GM18520 (cell line): ENCODE results near the gene KRT80.

Experiments
- ATAC-seq: cut with Tn5 transposase; IDR thresholded peaks from one replicate; pipeline ENCODE4 v1.9.1; 2021; ENCODE audit not compliant: unreplicated experiment

Gene KRT80

DNA sequence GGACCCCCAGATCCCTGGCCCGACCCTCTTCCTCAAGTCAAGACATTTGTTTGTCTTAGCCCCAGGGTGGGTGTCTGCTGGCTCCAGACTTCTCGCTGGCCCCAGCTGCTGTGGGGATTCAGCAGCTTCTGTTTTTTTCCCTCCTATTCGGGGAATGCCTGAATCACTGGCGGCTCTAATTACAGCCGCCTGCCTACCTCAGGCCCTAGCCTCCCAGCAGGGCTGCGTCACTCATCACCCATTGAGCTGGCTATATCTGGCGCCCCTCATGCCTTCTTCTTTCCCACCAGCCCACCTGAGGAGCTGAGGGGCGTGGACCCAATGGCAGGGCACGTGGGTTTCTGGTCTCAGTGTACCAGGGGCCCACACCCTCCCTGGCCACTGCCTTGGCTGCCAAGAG, 10.1 kb downstream of the KRT80 start:
- ATAC-seq: no peak

DNA sequence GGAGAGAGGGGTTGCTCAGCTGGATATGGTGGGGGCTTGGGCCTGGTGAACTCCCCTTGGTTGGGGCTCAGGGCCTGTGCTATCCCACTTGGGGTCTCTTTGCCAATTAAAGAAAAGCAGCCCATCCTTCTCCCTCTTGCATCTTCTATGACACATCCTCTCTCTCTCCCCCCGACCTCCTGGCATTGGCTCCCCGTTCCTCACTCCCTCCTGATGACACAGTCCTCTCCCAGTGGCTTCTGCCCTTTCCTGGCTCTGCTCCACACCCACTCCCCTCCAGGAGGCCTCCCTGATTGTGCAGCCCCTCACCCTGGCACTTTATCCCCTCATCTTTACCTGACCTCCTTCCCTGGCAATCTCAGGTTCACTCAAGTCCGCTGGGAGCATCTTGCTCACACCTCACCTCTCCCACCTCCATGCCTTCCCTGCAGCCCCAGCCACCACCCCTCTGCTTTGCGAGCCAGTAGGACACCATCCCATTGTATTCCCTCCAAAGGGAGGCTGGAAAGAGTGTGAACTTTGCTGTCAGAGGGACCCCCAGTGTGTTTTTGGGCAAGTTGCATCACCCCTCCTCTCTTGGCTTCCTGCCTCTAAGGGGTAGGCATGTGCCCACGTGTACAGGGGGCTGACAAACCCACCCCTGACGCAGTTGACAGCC, 10.7 kb downstream of the KRT80 start:
- ATAC-seq: no peak

DNA sequence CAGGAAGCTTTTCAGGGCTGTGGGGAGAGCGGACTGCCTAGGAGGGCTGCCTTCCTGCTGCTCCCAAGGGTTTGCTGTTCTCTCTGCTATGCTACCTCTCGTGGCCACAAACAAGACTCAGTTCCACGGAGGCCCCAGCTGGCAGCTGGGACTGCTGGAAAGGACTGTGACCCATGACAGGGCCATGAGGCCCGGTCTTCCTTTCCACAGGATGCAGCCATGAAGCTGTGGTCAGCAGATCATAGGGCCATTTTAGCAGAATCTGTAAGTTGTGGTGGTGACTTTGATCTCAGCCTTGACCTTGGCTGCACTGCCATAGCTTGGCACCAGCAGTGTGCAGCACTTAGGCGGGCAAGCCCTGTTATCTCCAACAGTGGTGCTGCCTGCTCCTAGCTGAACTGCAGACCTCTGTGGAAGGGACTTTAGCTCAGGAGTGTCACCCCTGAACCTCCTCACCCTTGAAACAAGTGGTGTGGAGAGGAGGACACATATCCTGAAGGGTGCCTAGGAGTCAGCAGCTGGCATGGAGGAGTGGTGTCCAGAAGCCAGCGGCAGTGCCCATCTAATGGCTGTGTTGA, 12.3 kb downstream of the KRT80 start:
- no peak for ATAC-seq

DNA sequence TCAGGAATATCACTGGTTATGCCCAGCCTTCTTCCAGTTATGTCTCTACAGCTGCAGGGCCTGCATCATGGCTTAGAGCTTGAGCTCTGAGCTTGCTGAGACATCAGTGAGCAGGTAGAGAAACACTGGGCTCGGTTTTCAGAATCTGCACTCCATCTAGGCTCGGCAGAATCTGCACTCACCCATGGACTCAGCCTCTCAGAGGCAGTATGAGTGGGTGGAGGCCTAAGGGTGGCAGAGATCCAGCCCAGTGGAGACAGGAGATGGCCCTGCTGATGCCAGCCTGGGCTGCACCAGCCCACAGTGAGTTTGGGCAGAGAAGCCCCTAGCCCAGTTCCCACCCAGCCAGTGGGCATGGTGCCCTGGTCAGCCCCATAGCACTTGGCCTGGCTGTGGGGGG, 12.8 kb downstream of the KRT80 start:
- ATAC-seq: no peak

DNA sequence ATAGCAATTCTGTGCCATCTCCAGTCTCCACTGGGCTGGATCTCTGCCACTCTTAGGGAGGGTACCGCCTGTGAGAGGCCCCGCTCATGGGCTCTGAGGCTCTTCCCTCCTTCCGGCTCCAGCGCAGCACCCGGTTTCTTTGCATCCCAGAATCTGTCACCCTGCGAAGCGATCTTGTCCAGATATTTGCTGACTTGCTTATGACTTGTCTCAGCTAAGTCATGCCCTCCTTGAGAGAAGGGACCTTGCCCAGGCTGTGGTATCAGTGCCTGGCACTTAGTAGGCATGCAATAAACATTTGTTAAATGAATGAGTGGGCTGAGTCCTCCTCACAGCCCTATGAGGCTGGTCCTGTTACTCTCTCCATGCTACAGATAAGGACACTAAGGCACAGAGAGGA, 13.4 kb downstream of the KRT80 start:
- ATAC-seq: no peak

DNA sequence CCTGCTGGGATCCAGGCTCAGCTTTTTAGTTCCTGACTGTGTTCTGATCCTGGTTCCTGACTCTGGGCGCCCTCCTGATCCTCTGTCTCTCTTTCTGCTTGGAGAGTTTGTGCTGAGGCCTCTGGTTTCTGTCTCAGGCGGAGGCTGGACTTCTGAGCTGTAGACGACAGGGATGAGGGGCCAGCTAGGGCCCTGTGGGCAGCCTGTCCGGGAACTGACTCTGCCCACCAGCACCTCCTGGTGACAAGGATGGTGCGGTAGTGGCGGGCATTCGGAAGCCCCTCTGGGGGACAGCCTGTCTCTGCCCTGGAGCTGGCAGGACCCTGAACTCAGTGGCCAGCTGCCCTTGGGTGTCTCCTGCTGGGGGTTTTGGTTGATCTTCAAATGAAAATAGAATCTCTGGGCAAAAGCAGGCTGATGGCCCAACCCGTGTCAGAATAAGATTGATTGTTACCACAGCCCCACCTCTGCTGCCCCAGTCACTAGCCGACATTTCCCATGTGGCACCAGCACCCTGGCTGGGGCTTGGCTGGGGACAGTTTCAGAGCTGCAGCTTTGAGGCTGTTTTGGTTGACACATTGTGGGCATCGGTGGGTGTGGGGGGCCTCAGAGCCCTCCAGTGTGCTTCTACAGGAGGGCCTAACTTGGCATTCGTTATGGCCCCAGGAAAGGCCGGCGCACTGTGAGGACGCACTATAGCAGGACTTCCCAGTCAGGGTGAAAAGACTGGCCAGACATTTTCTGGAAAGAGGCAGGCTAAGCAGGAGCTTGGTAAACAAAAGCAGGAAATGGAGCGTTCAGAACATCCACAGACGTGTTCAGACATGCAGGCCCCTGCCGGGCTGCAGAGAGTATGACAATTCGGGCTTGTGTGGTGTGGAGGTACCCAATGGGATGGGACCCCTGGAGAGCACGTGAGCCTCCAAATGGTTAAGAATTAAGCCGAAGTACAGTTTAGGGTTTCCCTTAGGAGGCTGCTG, 16.2 kb downstream of the KRT80 start:
- no peak for ATAC-seq

DNA sequence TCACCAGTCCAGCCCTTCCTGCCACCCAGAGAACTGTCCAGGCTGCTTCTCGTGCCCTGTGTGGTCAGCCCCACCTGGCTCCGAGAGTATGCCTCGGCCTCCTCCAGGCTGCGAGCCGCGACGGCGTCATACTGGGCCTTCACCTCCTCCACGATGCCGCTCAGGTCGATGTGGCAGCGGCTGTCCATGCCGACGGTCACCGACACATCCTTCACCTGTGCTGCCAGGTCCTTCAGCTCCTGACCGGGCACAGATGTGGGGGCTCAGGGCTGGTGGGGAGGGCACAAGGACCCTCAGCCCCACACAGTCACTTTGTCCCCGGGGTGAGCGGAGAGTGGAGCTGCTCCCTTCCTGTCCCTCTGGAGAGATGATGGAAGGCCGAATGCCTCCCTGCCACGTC, 18.3 kb downstream of the KRT80 start:
- ATAC-seq: no peak

DNA sequence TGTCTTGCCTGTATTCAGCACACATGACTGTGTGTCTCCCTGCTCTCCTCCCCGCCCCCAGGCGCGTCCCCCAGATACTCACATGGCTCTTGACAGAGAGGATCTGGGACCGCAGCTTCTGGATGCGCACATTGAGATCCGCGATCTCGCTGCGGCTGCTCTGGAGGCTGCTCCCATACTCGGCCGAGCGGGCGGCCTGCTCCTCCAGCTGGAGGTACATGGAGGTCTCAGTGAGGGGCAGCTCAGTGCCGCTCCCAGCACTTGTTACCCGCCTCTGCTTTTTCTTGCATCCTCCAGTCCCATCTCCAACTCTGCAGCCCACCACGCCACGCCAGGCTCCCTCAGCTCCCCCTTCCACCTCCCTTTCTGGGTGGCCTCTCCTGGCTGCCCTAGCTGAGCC, 18.9 kb downstream of the KRT80 start:
- no peak for ATAC-seq

DNA sequence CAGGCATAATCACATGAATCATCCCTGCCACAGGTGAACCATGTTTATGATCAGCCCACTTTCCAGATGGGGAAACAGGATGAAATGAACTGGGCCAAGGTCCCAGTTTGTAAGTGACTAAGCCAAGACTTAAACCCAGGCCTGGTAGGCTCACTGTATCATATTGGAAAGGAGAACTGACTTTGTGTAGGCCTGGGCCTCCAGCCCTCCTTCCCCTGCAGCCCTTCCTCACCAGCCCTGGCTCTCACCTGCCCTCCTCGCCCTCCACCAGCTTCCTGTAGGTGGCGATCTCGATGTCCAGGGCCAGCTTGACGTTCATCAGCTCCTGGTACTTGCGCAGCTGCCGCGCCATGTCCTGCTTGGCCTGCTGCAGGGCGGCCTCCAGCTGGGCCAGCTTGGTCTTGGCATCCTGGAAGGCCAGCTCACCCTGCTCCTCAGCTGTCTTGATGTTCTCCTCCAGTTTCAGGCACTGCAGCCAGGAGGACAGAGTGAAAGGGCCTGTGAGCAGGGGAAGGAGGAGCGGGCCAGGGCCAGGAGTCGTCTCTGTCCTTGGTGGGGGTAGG, 19.8 kb downstream of the KRT80 start:
- no peak for ATAC-seq

DNA sequence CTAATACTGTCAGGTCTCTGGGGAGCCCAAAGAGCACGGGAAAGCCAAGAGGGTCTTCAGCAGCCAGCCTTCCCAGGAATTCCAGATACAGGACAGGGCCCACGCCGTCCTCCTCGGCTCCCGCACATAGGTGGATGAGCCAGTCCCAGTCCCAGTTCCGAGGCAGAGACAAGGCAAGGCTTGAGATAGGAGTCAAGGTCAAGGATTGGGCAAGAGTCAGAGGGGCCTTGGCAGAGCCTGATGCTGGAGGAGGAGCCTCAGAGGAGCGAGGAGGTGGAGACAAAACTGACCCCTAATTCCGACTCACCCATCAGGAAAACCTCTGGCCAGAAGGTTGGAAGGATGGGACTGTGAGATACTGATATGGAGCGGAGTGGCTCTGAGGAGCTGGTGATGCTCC, 21.0 kb downstream of the KRT80 start:
- no peak for ATAC-seq

DNA sequence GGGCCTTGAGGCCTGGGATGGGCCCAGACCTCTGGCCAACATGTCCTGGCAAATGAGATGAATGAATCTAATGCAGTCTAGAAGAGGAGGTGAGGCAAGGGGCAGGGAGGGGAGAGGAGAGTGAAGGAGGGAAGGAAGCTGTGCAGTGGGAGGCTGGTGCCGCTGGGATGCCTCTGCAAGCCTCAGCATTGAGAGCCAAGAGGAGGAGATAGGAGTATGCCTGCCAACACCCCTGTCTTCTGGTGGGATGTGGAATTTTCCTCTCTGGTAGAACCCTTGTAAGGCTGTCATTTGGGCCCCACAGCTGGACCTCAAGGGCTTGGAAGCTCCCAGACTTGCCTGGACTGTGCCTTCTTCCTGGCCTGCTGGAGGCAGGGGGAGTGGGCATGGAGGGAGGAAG, 21.9 kb downstream of the KRT80 start:
- ATAC-seq: no peak

DNA sequence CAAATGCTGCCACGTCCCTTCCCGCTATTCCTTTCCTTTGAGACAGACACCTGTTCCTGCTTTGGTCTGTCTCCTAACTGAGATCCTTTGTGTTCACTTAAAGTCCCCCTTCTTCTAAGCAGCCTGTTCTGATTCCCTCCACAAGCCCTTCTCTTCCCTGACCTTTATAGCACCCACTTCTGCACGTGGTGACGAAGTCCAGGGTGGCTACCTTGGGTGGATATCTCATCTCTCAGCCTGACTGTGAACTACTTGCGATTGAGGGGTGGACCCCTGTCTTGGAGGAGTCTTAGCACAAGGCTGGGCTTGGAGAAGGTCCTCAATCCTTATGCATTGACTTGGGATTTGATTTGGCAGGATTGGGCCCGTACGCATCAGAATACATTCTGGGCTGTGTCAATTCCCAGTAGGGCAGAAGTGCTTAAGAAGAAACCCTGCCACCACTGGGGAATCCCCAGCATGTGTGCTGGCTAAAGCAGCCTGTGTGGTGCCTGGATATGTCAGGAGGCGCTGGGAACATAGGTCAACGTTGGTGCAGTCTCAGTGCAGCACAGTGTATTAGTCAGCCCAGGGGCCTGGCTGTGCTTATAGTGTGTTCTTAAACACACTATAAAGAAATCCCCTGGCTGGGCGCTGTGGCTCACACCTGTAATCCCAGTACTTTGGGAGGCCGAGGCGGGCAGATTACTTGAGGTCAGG, 23.6 kb downstream of the KRT80 start:
- ATAC-seq: peak; percentile 67

DNA sequence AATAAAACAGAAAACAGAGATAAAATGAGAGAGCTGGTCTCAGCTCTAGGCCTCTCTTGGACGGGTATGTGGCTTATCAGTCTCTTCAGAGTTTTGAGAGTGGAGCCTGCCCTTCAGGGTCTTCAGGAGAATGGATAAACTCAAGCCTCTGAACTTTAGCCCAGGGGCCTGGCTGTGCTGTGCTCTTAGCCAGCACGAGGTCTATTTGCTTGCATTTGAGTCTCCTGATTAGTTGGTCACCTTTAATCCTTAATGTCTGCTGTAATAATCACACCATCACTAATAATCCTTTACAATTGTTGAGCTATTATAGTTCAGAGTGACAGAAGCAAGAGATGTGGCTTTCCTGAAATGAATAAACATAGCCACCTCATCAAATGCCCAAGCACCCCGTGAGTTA, 24.3 kb downstream of the KRT80 start:
- no peak for ATAC-seq

DNA sequence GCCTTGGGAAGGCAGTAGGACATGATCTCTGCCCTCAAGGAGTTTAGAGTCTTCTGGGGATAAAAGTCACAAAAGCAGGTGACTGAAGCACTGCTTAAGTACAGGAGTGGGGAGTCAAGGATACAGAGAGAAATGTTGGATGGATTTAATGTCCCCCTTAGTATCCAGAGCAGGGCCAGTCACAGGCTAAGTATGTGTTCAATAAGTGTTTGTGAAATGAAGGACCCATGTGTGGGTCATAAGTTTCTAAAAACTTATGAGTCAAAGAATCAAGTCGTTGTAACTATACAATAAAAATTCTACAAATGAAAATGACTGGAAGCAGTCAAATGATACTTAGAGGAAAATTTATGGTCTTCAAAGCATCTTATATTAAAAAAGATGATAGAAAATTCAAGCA, 25.1 kb downstream of the KRT80 start:
- ATAC-seq: no peak

DNA sequence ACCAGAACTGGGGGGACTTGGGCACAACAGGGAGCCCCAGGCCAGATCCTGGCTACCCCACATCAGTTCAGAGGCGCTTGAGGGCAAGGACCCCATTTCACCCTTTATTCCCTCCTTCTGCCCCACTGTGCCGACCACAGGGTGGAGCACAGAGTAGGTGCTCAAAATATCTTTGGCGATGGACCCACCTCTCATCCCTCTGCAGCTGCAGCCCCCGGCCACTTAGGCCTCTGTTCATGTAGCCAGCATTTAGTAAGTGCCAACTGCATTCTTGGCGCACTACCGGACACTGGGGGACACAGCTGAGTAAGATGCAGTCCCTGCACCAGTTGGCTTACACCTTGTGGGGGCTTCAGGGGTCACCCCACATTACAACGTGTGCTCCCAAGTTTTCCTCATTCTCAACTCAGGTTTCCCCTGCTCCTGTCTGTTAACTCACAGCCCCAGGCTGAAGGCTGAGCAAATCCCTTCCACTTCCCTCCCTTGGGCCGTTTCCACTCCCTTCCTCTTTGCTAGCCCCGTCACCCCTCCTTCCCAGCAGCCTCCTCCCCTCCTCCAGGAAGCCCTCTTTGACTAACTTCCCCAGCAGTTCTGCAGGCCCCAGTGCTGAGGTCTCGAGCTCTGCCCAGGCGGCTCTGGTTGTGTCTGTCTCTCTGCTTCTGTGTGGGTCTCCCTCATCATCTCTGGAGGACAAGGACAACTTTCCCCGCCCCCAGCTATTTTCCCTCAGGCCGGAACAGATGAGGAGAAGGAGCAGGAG, 26.5 kb downstream of the KRT80 start:
- ATAC-seq: no peak

DNA sequence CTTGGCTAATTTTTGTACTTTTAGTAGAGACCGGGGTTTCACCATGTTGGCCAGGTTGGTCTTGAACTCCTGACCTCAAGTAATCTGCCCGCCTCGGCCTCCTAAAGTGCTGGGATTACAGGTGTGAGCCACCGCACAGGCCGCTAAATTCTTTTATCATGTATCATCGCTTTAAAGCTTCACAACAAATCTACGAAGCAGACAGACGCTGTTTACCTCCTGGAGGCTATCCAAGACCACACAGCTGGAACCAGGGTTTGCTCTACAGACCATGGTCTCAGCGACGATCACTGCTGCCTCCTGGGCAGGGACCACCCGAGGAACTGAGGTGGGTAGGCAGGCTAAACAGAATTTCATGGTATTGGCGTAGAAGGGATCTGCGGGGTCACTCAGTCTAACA, 27.2 kb downstream of the KRT80 start:
- ATAC-seq: no peak

DNA sequence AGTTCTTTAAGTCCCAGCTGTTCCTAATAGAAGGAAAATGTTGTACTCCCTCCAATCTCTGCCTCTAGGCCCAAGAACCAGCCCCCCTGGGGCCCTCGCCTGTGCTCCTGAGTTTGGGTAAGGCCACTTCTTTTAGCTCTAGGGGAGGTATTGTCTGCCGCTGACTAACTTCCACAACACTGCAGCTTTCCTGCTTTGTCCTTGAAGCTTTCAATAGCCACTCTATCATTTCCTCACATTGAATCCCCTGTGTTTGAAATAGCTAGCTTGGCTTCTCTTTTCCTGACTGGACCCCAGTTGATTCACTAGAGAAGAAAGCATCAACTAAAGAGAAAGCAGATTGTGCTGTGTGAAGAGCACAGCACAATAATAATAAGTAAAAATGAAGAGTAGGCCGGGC, 28.8 kb downstream of the KRT80 start:
- ATAC-seq: no peak

DNA sequence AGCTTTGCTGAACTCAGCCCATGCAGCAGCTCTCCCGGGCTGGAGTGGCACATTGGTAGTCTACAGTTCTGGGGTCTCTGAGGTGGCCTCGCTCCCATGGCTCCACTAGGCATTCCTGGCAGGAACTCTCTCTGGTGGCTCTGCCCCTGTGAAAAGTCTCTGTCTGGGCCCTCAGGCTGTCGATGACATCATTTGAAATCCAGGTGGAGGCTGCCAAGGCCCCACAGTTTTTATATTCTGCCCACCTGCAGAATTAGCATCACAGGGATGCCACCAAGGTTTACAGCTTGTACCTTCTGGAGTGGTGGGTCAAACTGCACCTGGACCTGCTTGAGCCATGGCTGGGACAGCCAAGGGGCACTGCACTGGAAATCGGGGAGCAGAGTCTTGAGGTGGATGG, 31.6 kb downstream of the KRT80 start:
- ATAC-seq: no peak

DNA sequence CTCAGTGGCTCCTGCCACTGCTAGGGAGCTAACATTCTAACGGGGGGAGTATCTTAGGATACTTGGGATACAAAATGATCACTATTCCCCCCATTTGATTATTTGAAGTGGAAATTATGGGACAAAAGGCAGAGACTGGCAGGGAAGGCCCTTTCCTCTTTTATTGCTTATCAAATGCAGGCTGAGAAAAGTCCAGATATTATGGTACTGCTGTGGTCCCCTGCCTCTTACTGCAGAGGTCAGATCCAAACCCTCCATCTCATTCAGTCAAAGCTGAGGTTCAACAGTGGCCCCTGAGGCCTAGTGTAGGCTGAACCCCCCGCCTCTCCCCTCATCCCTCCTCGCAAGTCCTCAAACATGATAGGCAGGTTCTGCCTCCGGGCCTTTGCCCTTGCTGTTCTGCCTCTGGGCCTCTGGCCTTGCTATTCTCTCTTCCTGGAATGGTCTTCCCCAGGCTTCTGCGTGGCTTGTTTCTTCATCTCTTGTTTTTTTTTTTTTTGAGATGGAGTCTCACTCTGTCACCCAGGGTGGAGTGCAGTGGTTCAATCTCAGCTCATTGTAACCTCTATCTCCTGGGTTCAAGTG, 34.2 kb downstream of the KRT80 start:
- no peak for ATAC-seq
